CD14-positive monocyte (primary cell): ENCODE results near the gene STARD6. TPM values are rescaled to one million over a fixed set of nuclear protein-coding genes. Genes with fewer than 3 reads are reported as not detected.
A peak's percentile ranks its signal among the peaks of the same experiment; 100 is the strongest.

Experiments
- DNase-seq, 3 donors: peaks; one replicate each; pipeline ENCODE4 v3.0.0-alpha.2; 2011 to 2022
- H2AFZ ChIP-seq: 2 replicates; pipeline ENCODE4 v1.6.0; 2012; ENCODE audit warnings: mild to moderate bottlenecking, low read depth, low read length, inconsistent platforms; ENCODE audit not compliant: insufficient read depth, poor library complexity, severe bottlenecking
- H3K27ac ChIP-seq, 2 donors: 1 replicate in 1 of 2; 2 replicates in 1 of 2; pipeline ENCODE4 v1.5.1; 2012 to 2013; ENCODE audit warnings: low read length in 2 of 2, control low read depth in 1 of 2, inconsistent platforms in 1 of 2, low read depth in 1 of 2, mild to moderate bottlenecking in 1 of 2
- H3K27me3 ChIP-seq, 2 donors: one replicate each; pipeline versions ENCODE4 v1.6.0 to v1.6.1; 2011 to 2013; ENCODE audit warnings: low read length in 2 of 2; ENCODE audit not compliant: control insufficient read depth in 2 of 2, insufficient read depth in 2 of 2
- H3K36me3 ChIP-seq, 2 donors: replicated peaks in 1 of 2; 1 replicate in 1 of 2; 2 replicates in 1 of 2; pipeline versions ENCODE4 v1.5.1 to v1.6.1; 2012 to 2013; ENCODE audit warnings: low read length in 2 of 2, control low read depth in 1 of 2, inconsistent platforms in 1 of 2, mild to moderate bottlenecking in 1 of 2; ENCODE audit not compliant: insufficient read depth in 2 of 2, control insufficient read depth in 1 of 2
- H3K4me1 ChIP-seq, 2 donors: 1 replicate in 1 of 2; 2 replicates in 1 of 2; pipeline versions ENCODE4 v1.5.1 to v1.6.1; 2012 to 2013; ENCODE audit warnings: low read length in 2 of 2, control low read depth in 1 of 2, inconsistent platforms in 1 of 2, mild to moderate bottlenecking in 1 of 2, moderate library complexity in 1 of 2; ENCODE audit not compliant: insufficient read depth in 2 of 2, control insufficient read depth in 1 of 2
- H3K4me2 ChIP-seq: replicated peaks from 2 replicates; pipeline ENCODE3; 2012; ENCODE audit warnings: low read length, moderate library complexity, mild to moderate bottlenecking; ENCODE audit not compliant: poor library complexity, severe bottlenecking; ENCODE audit errors: extremely low read depth
- H3K4me3 ChIP-seq, 3 experiments: fragments of 200-600 bp in 1 of 3; sonication (generic) in 1 of 3; replicated peaks in 1 of 3; 1 replicate in 2 of 3; 2 replicates in 1 of 3; pipeline ENCODE4 v1.5.1; 2011 to 2013; ENCODE audit warnings: low read length in 3 of 3, mild to moderate bottlenecking in 3 of 3, control low read depth in 2 of 3, low read depth in 2 of 3, inconsistent platforms in 1 of 3, moderate library complexity in 1 of 3
- H3K79me2 ChIP-seq: 2 replicates; pipeline ENCODE4 v1.6.0; 2012; ENCODE audit warnings: mild to moderate bottlenecking, control low read depth, inconsistent platforms, low read length, moderate library complexity; ENCODE audit not compliant: insufficient read depth
- H3K9ac ChIP-seq: 2 replicates; pipeline ENCODE4 v1.6.0; 2017; ENCODE audit warnings: low read length, mild to moderate bottlenecking; ENCODE audit not compliant: insufficient read depth, poor library complexity, severe bottlenecking
- H3K9me3 ChIP-seq, 2 donors: replicated peaks in 1 of 2; 1 replicate in 1 of 2; 2 replicates in 1 of 2; pipeline versions ENCODE4 v1.5.1 to v1.6.1; 2012 to 2013; ENCODE audit warnings: low read length in 2 of 2, control low read depth in 1 of 2; ENCODE audit not compliant: control insufficient read depth in 1 of 2, insufficient read depth in 1 of 2
- H4K20me1 ChIP-seq: 2 replicates; pipeline ENCODE4 v1.6.0; 2012; ENCODE audit warnings: mild to moderate bottlenecking, low read length, control low read depth, moderate library complexity; ENCODE audit not compliant: insufficient read depth
- H3K27ac Mint-ChIP-seq, 7 donors: one replicate each; pipeline ENCODE4 v1.8.0; 2020; ENCODE audit warnings: mild to moderate bottlenecking in 7 of 7, mixed read lengths in 7 of 7, moderate library complexity in 6 of 7, inconsistent platforms in 2 of 7
- H3K27me3 Mint-ChIP-seq, 3 donors: one replicate each; pipeline ENCODE4 v1.8.0; 2021 to 2022; ENCODE audit warnings: low read depth in 3 of 3, mild to moderate bottlenecking in 3 of 3, mixed read lengths in 3 of 3, moderate library complexity in 3 of 3, inconsistent platforms in 1 of 3
- H3K36me3 Mint-ChIP-seq, 2 donors: one replicate each; pipeline ENCODE4 v1.8.0; 2020; ENCODE audit warnings: mixed read lengths in 2 of 2, inconsistent platforms in 1 of 2, mild to moderate bottlenecking in 1 of 2
- H3K4me1 Mint-ChIP-seq: one replicate; pipeline ENCODE4 v1.8.0; 2020; ENCODE audit warnings: mild to moderate bottlenecking, mixed read lengths
- H3K4me3 Mint-ChIP-seq, 2 donors: one replicate each; pipeline ENCODE4 v1.8.0; 2020; ENCODE audit warnings: mild to moderate bottlenecking in 2 of 2, mixed read lengths in 2 of 2, moderate library complexity in 1 of 2
- H3K9me3 Mint-ChIP-seq, 7 donors: one replicate each; pipeline ENCODE4 v1.8.0; 2020 to 2022; ENCODE audit warnings: mixed read lengths in 7 of 7, mild to moderate bottlenecking in 6 of 7, moderate library complexity in 6 of 7, inconsistent platforms in 2 of 7
- CTCF ChIP-seq: fragments of 200-600 bp; IDR thresholded peaks from one replicate; pipeline ENCODE4 v1.8.0; 2022; ENCODE audit warnings: antibody characterized with exemption, mild to moderate bottlenecking
- WGBS: methylation state at CpG from one replicate; pipeline ENCODE4 v1.1.5; 2013; ENCODE audit warnings: missing lambda C conversion rate; ENCODE audit not compliant: insufficient coverage; 5-methylcytosine and 5-hydroxymethylcytosine counted together
- intact Hi-C, 2 donors: fragments of 100-400 bp; cut with micrococcal nuclease; formaldehyde crosslinking; loops; one replicate each; pipeline versions ENCODE4 v1.15.0 to v1.15.1; 2023
- polyA plus RNA-seq, 3 donors: library from polyadenylated mRNA; depleted of rRNA in 1 of 3; unstranded in 2 of 3; stranded (reverse) in 1 of 3; fragments of 300-500 nt in 2 of 3; fragments of >200 nt in 1 of 3; fragmentation: Illumina TruSeq in 2 of 3; gene quantifications; 1 replicate in 2 of 3; 2 replicates in 1 of 3; pipeline ENCODE4 v1.2.3, GENCODE V29; 2012 to 2021

STARD6 gene
- polyA plus RNA-seq, 3 donors = not detected

GRCh38 chr18:54357082-54357659, 487 bp downstream of the STARD6 start:
- intact Hi-C loops = loop anchor here (5.0 to 10.0 kb wide), 3 partner anchors 82 to 135 kb away; partner anchors contain the start of gene MBD2 (in 2 of the 2)
- Histone ChIP-seq H3K4me2 (peak overlapping the region; percentile 95), H3K79me2 (peaks cover 14% of the 10 kb centered on the region), H3K36me3 (peaks cover 0 to 7% of the 10 kb centered on the region in 2 donors), H4K20me1 (no peaks in the 10 kb centered on the region), H3K4me3 (peak overlapping the region; percentile 66 to 97 (median 86)), H3K9me3 (no peaks in the 10 kb centered on the region), H2AFZ (peak overlapping the region; percentile 99), H3K4me1 (peaks cover 9 to 17% of the 10 kb centered on the region in 2 donors), H3K27me3 (peaks cover 4 to 6% of the 10 kb centered on the region in 2 donors), H3K27ac (peak overlapping the region in 1 of 2 donors; percentile 84), H3K9ac (peak overlapping the region; percentile 80)
- peaks cover 2 to 8% (median 4%) of the 10 kb centered on the region in 3 donors for H3K27me3 Mint-ChIP-seq
- H3K36me3 Mint-ChIP-seq = peaks cover 6 to 8% of the 10 kb centered on the region in 2 donors
- peak overlapping the region in 4 of 7 donors; percentile 14 to 95 (median 75) for H3K27ac Mint-ChIP-seq
- DNase-seq = peak in 2 of 3 donors; percentile 0 to 4
- H3K4me1 Mint-ChIP-seq = peaks cover 14% of the 10 kb centered on the region
- H3K9me3 Mint-ChIP-seq = no peaks in the 10 kb centered on the region
- H3K4me3 Mint-ChIP-seq = peak overlapping the region; percentile 98 to 100
- WGBS = 3% methylated on average over 6 of the region's 15 CpGs
- no peak for TF ChIP-seq CTCF

GRCh38 chr18:54351186-54351585, 6.5 kb downstream of the STARD6 start:
- H3K27me3 Mint-ChIP-seq = peaks cover 3 to 15% (median 8%) of the 10 kb centered on the region in 3 donors
- no peak overlapping the region for H3K4me3 Mint-ChIP-seq
- Histone ChIP-seq H3K9ac (no peak overlapping the region), H3K27me3 (peaks cover 7 to 8% of the 10 kb centered on the region in 2 donors), H3K36me3 (no peaks in the 10 kb centered on the region), H3K27ac (no peak overlapping the region), H4K20me1 (no peaks in the 10 kb centered on the region), H3K4me1 (no peaks in the 10 kb centered on the region), H2AFZ (no peak overlapping the region), H3K4me2 (no peak overlapping the region), H3K79me2 (no peaks in the 10 kb centered on the region), H3K9me3 (no peaks in the 10 kb centered on the region), H3K4me3 (no peak overlapping the region)
- H3K9me3 Mint-ChIP-seq = peaks cover 0 to 3% (median 0%) of the 10 kb centered on the region in 7 donors
- intact Hi-C loops = loop anchor here in 1 of 2 donors (10.0 kb wide), 2 partner anchors 76 to 126 kb away; partner anchors contain the start of gene MBD2
- 80% methylated on average over 1 of the region's 1 CpG for WGBS
- no peaks in the 10 kb centered on the region for H3K4me1 Mint-ChIP-seq
- no peak for TF ChIP-seq CTCF
- H3K36me3 Mint-ChIP-seq = no peaks in the 10 kb centered on the region
- no peak for DNase-seq
- no peak overlapping the region for H3K27ac Mint-ChIP-seq
